Mesendoderm (in vitro differentiated cells): ENCODE data around the gene MSL2. TPM values are rescaled to one million over a fixed set of nuclear protein-coding genes. Genes with fewer than 3 reads are reported as not detected.

Experiments
- DNase-seq: peaks from one replicate; pipeline ENCODE4 v3.0.0; 2013
- H2AK5ac ChIP-seq: 2 replicates; pipeline ENCODE4 v1.6.1; 2013; ENCODE audit warnings: low read length, inconsistent platforms
- H2BK120ac ChIP-seq: 2 replicates; pipeline ENCODE4 v1.6.1; 2013; ENCODE audit warnings: low read depth, mild to moderate bottlenecking, low read length, moderate library complexity, mixed read lengths
- H2BK15ac ChIP-seq: replicated peaks from 2 replicates; pipeline ENCODE4 v1.6.1; 2013; ENCODE audit warnings: low read depth, mild to moderate bottlenecking, moderate library complexity
- H2BK5ac ChIP-seq: 2 replicates; pipeline ENCODE4 v1.6.1; 2013; ENCODE audit warnings: low read length, inconsistent platforms
- H3K18ac ChIP-seq: 2 replicates; pipeline ENCODE4 v1.6.1; 2013; ENCODE audit warnings: mild to moderate bottlenecking, low read length, mixed read lengths
- H3K23ac ChIP-seq: one replicate; pipeline ENCODE4 v1.6.1; 2013; ENCODE audit warnings: low read length
- H3K27ac ChIP-seq: 2 replicates; pipeline ENCODE4 v1.5.1; 2013; ENCODE audit warnings: low read depth, mild to moderate bottlenecking, inconsistent platforms, low read length, moderate library complexity
- H3K27me3 ChIP-seq: 2 replicates; pipeline ENCODE4 v1.6.1; 2013; ENCODE audit warnings: low read length, control low read depth, mild to moderate bottlenecking, inconsistent platforms; ENCODE audit not compliant: insufficient read depth, poor library complexity
- H3K36me3 ChIP-seq: 2 replicates; pipeline ENCODE4 v1.6.1; 2013; ENCODE audit warnings: low read length, inconsistent platforms; ENCODE audit not compliant: control insufficient read depth, insufficient read depth
- H3K4ac ChIP-seq: one replicate; pipeline ENCODE4 v1.6.1; 2013; ENCODE audit warnings: low read depth, mild to moderate bottlenecking, low read length, moderate library complexity
- H3K4me1 ChIP-seq: 2 replicates; pipeline ENCODE4 v1.6.1; 2013; ENCODE audit warnings: low read depth, low read length, inconsistent platforms; ENCODE audit not compliant: control insufficient read depth
- H3K4me2 ChIP-seq: 2 replicates; pipeline ENCODE4 v1.6.1; 2013; ENCODE audit warnings: low read length
- H3K4me3 ChIP-seq: 2 replicates; pipeline ENCODE4 v1.5.1; 2013; ENCODE audit warnings: mild to moderate bottlenecking, low read length
- H3K56ac ChIP-seq: one replicate; pipeline ENCODE4 v1.6.1; 2013; ENCODE audit warnings: low read length
- H3K79me1 ChIP-seq: 2 replicates; pipeline ENCODE4 v1.6.1; 2013; ENCODE audit warnings: low read length, inconsistent platforms
- H3K79me2 ChIP-seq: 2 replicates; pipeline ENCODE4 v1.6.1; 2013; ENCODE audit warnings: mild to moderate bottlenecking, low read length; ENCODE audit not compliant: control insufficient read depth, insufficient read depth
- H3K9ac ChIP-seq: 2 replicates; pipeline ENCODE4 v1.6.1; 2013; ENCODE audit warnings: low read length, inconsistent platforms
- H4K5ac ChIP-seq: one replicate; pipeline ENCODE4 v1.6.1; 2013; ENCODE audit warnings: low read length
- H4K8ac ChIP-seq: one replicate; pipeline ENCODE4 v1.6.1; 2013; ENCODE audit warnings: low read depth, mild to moderate bottlenecking, control low read depth, low read length, moderate library complexity
- WGBS: extraction: QIAGEN DNeasy Blood & Tissue Kit; methylation state at CpG from one replicate; pipeline ENCODE4 v1.1.7; 2013; ENCODE audit warnings: low lambda C conversion rate, missing lambda C conversion rate; ENCODE audit not compliant: insufficient coverage; ENCODE audit errors: extremely low coverage; 5-methylcytosine and 5-hydroxymethylcytosine counted together
- polyA plus RNA-seq, 2 experiments: library from polyadenylated mRNA; stranded (reverse); fragments of 200-250 nt; gene quantifications; one replicate each; pipeline ENCODE4 v1.2.3, GENCODE V29; 2013

Gene MSL2, protein sequence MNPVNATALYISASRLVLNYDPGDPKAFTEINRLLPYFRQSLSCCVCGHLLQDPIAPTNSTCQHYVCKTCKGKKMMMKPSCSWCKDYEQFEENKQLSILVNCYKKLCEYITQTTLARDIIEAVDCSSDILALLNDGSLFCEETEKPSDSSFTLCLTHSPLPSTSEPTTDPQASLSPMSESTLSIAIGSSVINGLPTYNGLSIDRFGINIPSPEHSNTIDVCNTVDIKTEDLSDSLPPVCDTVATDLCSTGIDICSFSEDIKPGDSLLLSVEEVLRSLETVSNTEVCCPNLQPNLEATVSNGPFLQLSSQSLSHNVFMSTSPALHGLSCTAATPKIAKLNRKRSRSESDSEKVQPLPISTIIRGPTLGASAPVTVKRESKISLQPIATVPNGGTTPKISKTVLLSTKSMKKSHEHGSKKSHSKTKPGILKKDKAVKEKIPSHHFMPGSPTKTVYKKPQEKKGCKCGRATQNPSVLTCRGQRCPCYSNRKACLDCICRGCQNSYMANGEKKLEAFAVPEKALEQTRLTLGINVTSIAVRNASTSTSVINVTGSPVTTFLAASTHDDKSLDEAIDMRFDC
- polyA plus RNA-seq (2013, experiment 1 of 2), result 14.5 TPM
- polyA plus RNA-seq (2013, experiment 2 of 2), result 15.4 TPM

DNA sequence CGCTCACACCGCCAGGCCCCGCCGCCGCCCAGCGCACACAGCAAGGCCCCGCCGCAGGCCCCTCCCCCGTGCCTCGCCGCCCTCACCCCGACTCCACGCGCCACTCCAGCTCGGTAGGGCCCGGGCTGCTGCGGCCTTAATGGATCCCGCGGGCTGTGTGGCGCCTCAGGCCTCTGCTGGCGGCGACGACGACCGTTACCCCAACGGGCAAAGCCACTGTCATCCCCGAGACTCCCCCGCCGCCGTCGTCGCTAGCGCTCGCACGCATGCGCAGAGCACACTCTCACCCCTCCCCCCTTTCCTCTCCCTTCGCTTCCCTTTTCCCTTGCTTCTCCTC, at the start of gene MSL2:
Gene MSL2 (minus strand): TSS at position 272 of the 337 bp plus-strand sequence. CDS start 1,222 bp downstream, outside the sequence.
- Histone ChIP-seq H2BK120ac (peak within 1 kb of the TSS; percentile 39), H3K4me3 (peak within 1 kb of the TSS; percentile 99), H2BK5ac (peak within 1 kb of the TSS; percentile 95), H3K4ac (peak within 1 kb of the TSS; percentile 88), H3K9ac (peak within 1 kb of the TSS; percentile 86), H3K4me2 (peak within 1 kb of the TSS; percentile 97), H3K23ac (peak within 1 kb of the TSS; percentile 98), H3K27ac (peak within 1 kb of the TSS; percentile 99), H3K36me3 (no peaks in the 10 kb centered on the region), H3K18ac (peak within 1 kb of the TSS; percentile 89), H3K56ac (peak within 1 kb of the TSS; percentile 97), H2BK15ac (no peak within 1 kb of the TSS), H2AK5ac (no peak within 1 kb of the TSS), H3K79me2 (peaks cover 41% of the 10 kb centered on the region), H4K8ac (no peak within 1 kb of the TSS), H4K5ac (no peak within 1 kb of the TSS), H3K4me1 (peaks cover 3% of the 10 kb centered on the region), H3K79me1 (peaks cover 3% of the 10 kb centered on the region), H3K27me3 (no peaks in the 10 kb centered on the region)
- WGBS, result no CpG with 5 or more reads among the region's 37 CpGs
- DNase-seq, result no peak

DNA sequence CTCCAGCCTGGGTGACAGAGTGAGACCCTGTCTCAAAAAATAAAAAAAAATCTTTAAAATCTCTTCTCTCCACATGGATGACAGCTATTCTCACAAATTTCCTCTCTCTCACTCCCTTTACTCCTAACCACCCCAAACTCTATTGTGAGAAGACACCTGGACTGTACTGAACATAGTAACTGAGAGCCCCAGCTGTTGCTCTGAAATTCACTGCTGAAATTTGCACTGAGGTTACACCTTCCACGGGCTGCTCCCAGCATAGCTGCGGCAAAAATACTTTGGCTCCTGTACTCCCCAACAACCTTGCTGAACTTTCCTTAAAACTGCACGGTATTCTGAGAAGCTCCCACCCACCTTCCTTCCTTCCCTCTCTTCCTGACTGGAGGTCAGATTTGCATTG, 49.6 kb upstream of the MSL2 start:
- H4K8ac ChIP-seq, result no peak overlapping the region
- H3K79me2 ChIP-seq, result no peaks in the 10 kb centered on the region
- no peak for DNase-seq
- H3K4me2 ChIP-seq, result no peak overlapping the region
- no peak overlapping the region for H2AK5ac ChIP-seq
- no peak overlapping the region for H3K56ac ChIP-seq
- H4K5ac ChIP-seq, result no peak overlapping the region
- WGBS, result no CpG with 5 or more reads among the region's 3 CpGs
- no peak overlapping the region for H3K27ac ChIP-seq
- H3K4me3 ChIP-seq, result no peak overlapping the region
- no peak overlapping the region for H2BK15ac ChIP-seq
- no peak overlapping the region for H3K4ac ChIP-seq
- H3K4me1 ChIP-seq, result no peaks in the 10 kb centered on the region
- no peak overlapping the region for H2BK5ac ChIP-seq
- no peaks in the 10 kb centered on the region for H3K27me3 ChIP-seq
- no peak overlapping the region for H2BK120ac ChIP-seq
- no peaks in the 10 kb centered on the region for H3K36me3 ChIP-seq
- no peak overlapping the region for H3K9ac ChIP-seq
- H3K79me1 ChIP-seq, result no peaks in the 10 kb centered on the region
- H3K23ac ChIP-seq, result no peak overlapping the region
- H3K18ac ChIP-seq, result no peak overlapping the region

DNA sequence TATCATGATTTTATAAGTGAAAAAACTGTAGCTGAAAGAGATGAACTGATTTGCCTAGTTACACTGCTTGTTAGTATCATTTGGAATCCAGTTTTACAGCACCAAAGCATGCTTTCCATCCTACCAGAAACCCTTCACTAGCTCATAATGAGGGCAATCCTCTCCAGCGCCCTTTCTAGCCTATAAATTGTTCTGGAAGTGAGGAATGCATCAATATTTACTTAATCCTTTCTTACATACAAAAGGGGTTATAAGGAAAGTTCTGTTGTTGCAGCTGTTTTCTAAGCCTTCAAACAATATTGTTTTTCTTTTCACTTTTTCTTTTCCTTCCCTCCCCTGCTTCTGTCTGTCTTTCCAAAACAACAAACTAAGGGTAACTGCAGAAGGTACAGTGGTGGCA, 43.0 kb upstream of the MSL2 start:
- Histone ChIP-seq H3K4me3 (no peak overlapping the region), H3K56ac (no peak overlapping the region), H3K4me2 (no peak overlapping the region), H4K5ac (no peak overlapping the region), H3K23ac (no peak overlapping the region), H2BK120ac (no peak overlapping the region), H2AK5ac (no peak overlapping the region), H3K4ac (no peak overlapping the region), H3K79me2 (no peaks in the 10 kb centered on the region), H4K8ac (no peak overlapping the region), H3K4me1 (no peaks in the 10 kb centered on the region), H3K27me3 (no peaks in the 10 kb centered on the region), H2BK15ac (no peak overlapping the region), H2BK5ac (no peak overlapping the region), H3K18ac (no peak overlapping the region), H3K36me3 (no peaks in the 10 kb centered on the region), H3K9ac (no peak overlapping the region), H3K27ac (no peak overlapping the region), H3K79me1 (no peaks in the 10 kb centered on the region)
- no CpG with 5 or more reads among the region's 1 CpG for WGBS
- no peak for DNase-seq

DNA sequence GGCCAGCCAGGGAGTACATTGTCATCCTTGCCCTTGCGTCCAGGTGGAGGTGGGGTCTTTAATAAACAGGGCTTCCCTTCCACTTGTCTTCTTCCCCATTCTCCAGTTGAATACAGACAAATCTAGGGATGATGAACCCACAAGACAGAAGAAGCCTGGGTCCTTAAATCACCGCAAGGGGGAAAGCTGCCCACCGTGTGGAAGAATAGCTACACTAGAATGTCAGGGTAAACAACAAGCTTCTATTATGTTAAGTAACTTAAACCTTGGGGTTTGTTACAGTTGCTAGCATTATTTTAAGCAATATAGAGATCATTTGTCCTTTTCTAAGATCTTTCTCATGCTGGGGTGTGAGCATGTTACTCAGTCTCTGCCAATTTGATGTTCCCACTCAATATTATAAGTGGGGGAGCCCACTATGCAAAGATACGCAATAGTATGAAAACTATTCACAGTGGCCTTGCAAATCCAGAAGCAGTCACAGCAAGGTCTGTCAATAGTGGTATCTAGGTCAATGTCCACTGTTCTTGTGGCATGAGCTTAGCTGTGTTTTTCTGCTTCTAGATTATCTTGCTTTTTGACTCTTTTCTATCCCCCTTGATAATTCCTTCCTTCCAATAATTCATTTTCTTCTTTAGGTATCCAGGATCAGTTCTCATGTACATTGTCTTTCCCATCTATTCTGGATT, 42.0 kb upstream of the MSL2 start:
- Histone ChIP-seq H3K56ac (no peak overlapping the region), H3K4me3 (no peak overlapping the region), H3K27ac (no peak overlapping the region), H2AK5ac (no peak overlapping the region), H2BK5ac (no peak overlapping the region), H3K36me3 (no peaks in the 10 kb centered on the region), H3K4me1 (no peaks in the 10 kb centered on the region), H3K18ac (no peak overlapping the region), H3K4me2 (no peak overlapping the region), H2BK15ac (no peak overlapping the region), H3K79me1 (no peaks in the 10 kb centered on the region), H3K23ac (no peak overlapping the region), H3K79me2 (no peaks in the 10 kb centered on the region), H3K9ac (no peak overlapping the region), H3K4ac (no peak overlapping the region), H3K27me3 (no peaks in the 10 kb centered on the region), H2BK120ac (no peak overlapping the region), H4K8ac (no peak overlapping the region), H4K5ac (no peak overlapping the region)
- DNase-seq, result no peak
- no CpG with 5 or more reads among the region's 4 CpGs for WGBS

DNA sequence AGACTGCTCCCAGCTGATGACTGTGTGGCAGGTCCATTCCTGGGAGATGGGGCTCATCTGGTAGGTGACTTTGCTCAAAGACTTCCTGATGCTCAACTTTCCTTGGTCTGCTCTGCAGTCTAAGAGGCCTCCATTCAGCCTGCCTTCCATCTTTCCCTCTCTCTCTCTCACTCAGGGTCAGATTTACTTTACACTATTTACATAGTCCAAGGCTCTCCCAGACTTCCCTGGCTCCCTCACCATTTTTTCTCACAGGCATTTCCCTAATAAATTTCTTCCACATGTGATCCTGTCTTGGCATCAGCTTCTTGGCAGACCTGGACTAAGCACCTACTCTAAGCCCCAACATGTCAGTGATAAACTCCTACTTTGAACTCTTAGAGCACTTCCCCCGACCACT, 41.0 kb upstream of the MSL2 start:
- H2BK15ac ChIP-seq, result no peak overlapping the region
- no peaks in the 10 kb centered on the region for H3K27me3 ChIP-seq
- H3K27ac ChIP-seq, result no peak overlapping the region
- H3K23ac ChIP-seq, result no peak overlapping the region
- H3K4me3 ChIP-seq, result no peak overlapping the region
- H3K79me1 ChIP-seq, result no peaks in the 10 kb centered on the region
- H2BK120ac ChIP-seq, result no peak overlapping the region
- no peak overlapping the region for H4K5ac ChIP-seq
- WGBS, result no CpG with 5 or more reads among the region's 1 CpG
- no peak overlapping the region for H3K56ac ChIP-seq
- DNase-seq, result no peak
- H2BK5ac ChIP-seq, result no peak overlapping the region
- no peaks in the 10 kb centered on the region for H3K4me1 ChIP-seq
- H3K79me2 ChIP-seq, result no peaks in the 10 kb centered on the region
- no peak overlapping the region for H3K9ac ChIP-seq
- H3K18ac ChIP-seq, result no peak overlapping the region
- no peak overlapping the region for H3K4ac ChIP-seq
- no peaks in the 10 kb centered on the region for H3K36me3 ChIP-seq
- no peak overlapping the region for H2AK5ac ChIP-seq
- no peak overlapping the region for H3K4me2 ChIP-seq
- H4K8ac ChIP-seq, result no peak overlapping the region
